Spleen (tissue), 11 donors: ENCODE measurements around the gene PCSK7. TPM values are rescaled to one million over a fixed set of nuclear protein-coding genes. Genes with fewer than 3 reads are reported as not detected.

Source experiments
- DNase-seq: peaks from one replicate; pipeline ENCODE4 v3.0.0-alpha.2; 2020
- H3K27ac ChIP-seq, 8 donors: fragments of 200-600 bp; sonication (generic) in 7 of 8; 1 replicate in 4 of 8; 2 replicates in 4 of 8; pipeline versions ENCODE4 v1.5.0 to v1.8.0; 2016 to 2021; ENCODE audit warnings: inconsistent platforms in 4 of 8, mild to moderate bottlenecking in 4 of 8, moderate library complexity in 1 of 8
- H3K27me3 ChIP-seq, 7 donors: fragments of 200-600 bp; sonication (generic) in 6 of 7; replicated peaks in 1 of 7; 1 replicate in 4 of 7; 2 replicates in 3 of 7; pipeline versions ENCODE4 v1.5.0 to v1.8.0; 2016 to 2021; ENCODE audit warnings: inconsistent platforms in 3 of 7, mild to moderate bottlenecking in 1 of 7
- H3K36me3 ChIP-seq, 6 donors: fragments of 200-600 bp; sonication (generic) in 5 of 6; 1 replicate in 4 of 6; 2 replicates in 2 of 6; pipeline versions ENCODE4 v1.5.0 to v1.8.0; 2016 to 2021; ENCODE audit warnings: inconsistent platforms in 2 of 6
- H3K4me1 ChIP-seq, 6 donors: fragments of 200-600 bp; sonication (generic) in 5 of 6; 1 replicate in 3 of 6; 2 replicates in 3 of 6; pipeline versions ENCODE4 v1.5.0 to v1.8.0; 2016 to 2021; ENCODE audit warnings: inconsistent platforms in 3 of 6
- H3K4me3 ChIP-seq, 8 donors: fragments of 200-600 bp; sonication (generic) in 7 of 8; 1 replicate in 4 of 8; 2 replicates in 4 of 8; pipeline versions ENCODE4 v1.5.0 to v1.8.0; 2016 to 2021; ENCODE audit warnings: inconsistent platforms in 4 of 8, mild to moderate bottlenecking in 4 of 8, moderate library complexity in 2 of 8
- H3K9me3 ChIP-seq, 8 donors: fragments of 200-600 bp; sonication (generic) in 7 of 8; 1 replicate in 4 of 8; 2 replicates in 4 of 8; pipeline versions ENCODE4 v1.5.0 to v1.8.0; 2016 to 2021; ENCODE audit warnings: inconsistent platforms in 4 of 8
- POLR2A ChIP-seq, 3 donors: fragments of 450-650 bp; IDR thresholded peaks; one replicate each; pipeline ENCODE4 v1.5.1; 2017; ENCODE audit warnings: antibody characterized with exemption in 3 of 3, mild to moderate bottlenecking in 1 of 3
- POLR2AphosphoS5 ChIP-seq, 3 donors: sonication (generic); formaldehyde crosslinking; IDR thresholded peaks; one replicate each; pipeline ENCODE4 v1.5.1; 2017; ENCODE audit warnings: antibody characterized with exemption in 3 of 3
- WGBS, 5 donors: extraction: QIAGEN DNeasy Blood & Tissue Kit in 3 of 5; methylation state at CpG; one replicate each; pipeline versions ENCODE4 v1.1.5 to v1.1.7; 2013 to 2018; 5-methylcytosine and 5-hydroxymethylcytosine counted together
- intact Hi-C: fragments of 100-400 bp; cut with DNase I; formaldehyde crosslinking; loops from one replicate; pipeline ENCODE4 v1.15.0; 2023; ENCODE audit warnings: low total_unique reads
- polyA plus RNA-seq, 3 donors: library from polyadenylated mRNA; stranded (reverse); fragments of 200-250 nt; gene quantifications; one replicate each; pipeline ENCODE4 v1.2.1, GENCODE V29; 2013
- total RNA-seq, 7 donors: library from RNA; depleted of rRNA in 3 of 7; stranded (reverse); fragments of >200 nt in 3 of 7; fragmentation: NEBNext Ultra II Directional in 4 of 7; extraction: Animal tissue kit (Norgen Biotek cat#: 25700) in 4 of 7; gene quantifications; one replicate each; pipeline versions ENCODE4 v1.1.0 to v1.2.1, GENCODE V29; 2016 to 2021
- TF ChIP-seq, protein P1 (sequence below), 11 experiments: fragments of 200-600 bp in 7 of 11; fragments of 450-650 bp in 4 of 11; sonication (generic) in 4 of 11; IDR thresholded peaks in 8 of 11; conservative IDR thresholded peaks in 3 of 11; 1 replicate in 7 of 11; 2 replicates in 4 of 11; pipeline versions ENCODE4 v1.4.0 to v1.8.0; 2016 to 2021; ENCODE audit warnings: antibody characterized with exemption in 11 of 11, inconsistent platforms in 4 of 11, mild to moderate bottlenecking in 1 of 11
- donor health status: healthy with polysubstance abuse.
- donor health status: DM: no; HTN: no; CAD: no; lungs with moderate emphysema.
- donor health status: DM: no; HTN: no; CAD: no.
- donor health status: Bipolar disorder and iron deficiency.
- donor health status: healthy.
- donor health status: DM: no; HTN: no; CAD: no.
- donor health status: DM: yes; HTN: yes; CAD: no.

PCSK7 gene
- total and polyA plus RNA-seq, 10 donors, result 27.3 to 152 (median 97.3) TPM

DNA sequence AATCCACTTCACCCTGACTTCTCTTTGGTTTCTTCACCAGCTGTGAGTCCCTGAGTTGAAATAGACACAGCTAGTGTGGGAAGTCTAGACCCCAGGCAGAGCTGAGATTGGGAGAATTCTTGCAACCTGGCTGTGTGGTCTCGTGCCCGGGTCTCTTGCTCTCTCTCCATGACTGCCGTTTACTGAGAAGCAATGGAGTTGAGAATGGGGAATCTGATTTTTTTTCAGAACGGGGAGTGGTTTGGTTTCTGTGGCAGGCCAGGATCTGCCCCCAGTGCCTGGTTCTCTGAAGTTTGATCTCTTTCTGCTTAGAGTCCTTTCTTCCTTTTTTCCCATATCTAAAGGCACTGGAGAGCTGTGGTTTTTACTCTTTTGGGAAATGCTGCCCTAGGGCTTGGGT, 51.9 kb downstream of the PCSK7 start:
- 18 to 31% (median 20%) methylated on average over 4 of the region's 4 CpGs for WGBS, 5 donors
- no peak for DNase-seq
- Histone ChIP-seq H3K4me1 (peaks cover 19 to 50% (median 35%) of the 10 kb centered on the region in 6 donors), H3K36me3 (peaks cover 0 to 35% (median 23%) of the 10 kb centered on the region in 6 donors), H3K27me3 (no peaks in the 10 kb centered on the region), H3K27ac (peak overlapping the region in 7 of 8 donors; percentile 86 to 97 (median 95)), H3K9me3 (no peaks in the 10 kb centered on the region), H3K4me3 (peak overlapping the region; percentile 81 to 93 (median 86))
- intact Hi-C loops, result no loop called here
- no peak for TF ChIP-seq POLR2AphosphoS5 (IDR thresholded peaks at IDR 0.05)
- TF ChIP-seq, protein P1, sequence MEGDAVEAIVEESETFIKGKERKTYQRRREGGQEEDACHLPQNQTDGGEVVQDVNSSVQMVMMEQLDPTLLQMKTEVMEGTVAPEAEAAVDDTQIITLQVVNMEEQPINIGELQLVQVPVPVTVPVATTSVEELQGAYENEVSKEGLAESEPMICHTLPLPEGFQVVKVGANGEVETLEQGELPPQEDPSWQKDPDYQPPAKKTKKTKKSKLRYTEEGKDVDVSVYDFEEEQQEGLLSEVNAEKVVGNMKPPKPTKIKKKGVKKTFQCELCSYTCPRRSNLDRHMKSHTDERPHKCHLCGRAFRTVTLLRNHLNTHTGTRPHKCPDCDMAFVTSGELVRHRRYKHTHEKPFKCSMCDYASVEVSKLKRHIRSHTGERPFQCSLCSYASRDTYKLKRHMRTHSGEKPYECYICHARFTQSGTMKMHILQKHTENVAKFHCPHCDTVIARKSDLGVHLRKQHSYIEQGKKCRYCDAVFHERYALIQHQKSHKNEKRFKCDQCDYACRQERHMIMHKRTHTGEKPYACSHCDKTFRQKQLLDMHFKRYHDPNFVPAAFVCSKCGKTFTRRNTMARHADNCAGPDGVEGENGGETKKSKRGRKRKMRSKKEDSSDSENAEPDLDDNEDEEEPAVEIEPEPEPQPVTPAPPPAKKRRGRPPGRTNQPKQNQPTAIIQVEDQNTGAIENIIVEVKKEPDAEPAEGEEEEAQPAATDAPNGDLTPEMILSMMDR (IDR thresholded peaks at IDR 0.05 in 8 of 11, conservative IDR thresholded peaks at IDR 0.05 in 3 of 11), result no peak
- no peak for TF ChIP-seq POLR2A (IDR thresholded peaks at IDR 0.05)

DNA sequence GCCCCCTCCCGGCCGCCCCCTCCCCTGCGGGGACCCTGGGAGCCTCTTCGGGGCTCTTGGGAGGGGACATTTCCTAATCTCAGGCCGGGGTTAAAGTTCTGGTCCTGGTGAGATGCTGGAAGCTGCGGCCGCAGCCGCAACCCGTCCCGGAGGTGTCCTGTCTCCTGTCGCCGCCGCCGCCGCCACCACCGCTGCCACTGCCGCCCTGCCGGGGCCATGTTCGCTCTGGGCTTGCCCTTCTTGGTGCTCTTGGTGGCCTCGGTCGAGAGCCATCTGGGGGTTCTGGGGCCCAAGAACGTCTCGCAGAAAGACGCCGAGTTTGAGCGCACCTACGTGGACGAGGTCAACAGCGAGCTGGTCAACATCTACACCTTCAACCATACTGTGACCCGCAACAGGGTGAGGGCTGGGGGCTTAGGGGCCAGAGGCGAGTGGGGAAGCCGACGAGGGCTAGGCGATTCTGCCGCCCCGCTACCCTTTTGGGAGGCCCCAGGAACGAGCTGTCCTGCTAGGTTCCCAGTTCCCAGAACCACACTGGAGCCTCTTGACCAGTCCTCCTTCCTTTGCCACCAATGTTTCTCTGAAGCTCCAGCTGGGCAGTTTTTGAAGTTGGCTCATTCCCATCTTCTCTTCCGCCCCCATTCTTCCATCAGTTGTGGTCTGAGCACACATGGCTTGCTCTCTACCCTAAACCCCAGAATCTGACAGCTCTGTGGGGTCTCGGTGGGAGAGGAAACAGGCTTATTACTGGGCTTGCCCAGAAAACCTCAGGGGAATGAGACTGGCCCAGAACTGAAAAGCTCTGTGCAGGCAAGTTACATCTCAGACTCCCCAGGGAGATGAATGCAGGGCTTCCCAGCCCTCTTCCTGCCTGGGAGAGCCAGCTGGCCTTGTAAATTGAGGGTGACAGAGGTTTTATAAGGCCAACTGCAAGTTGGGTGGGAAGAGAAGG, 52.5 kb downstream of the PCSK7 start:
- Histone ChIP-seq H3K27ac (peak overlapping the region; percentile 86 to 97 (median 94)), H3K4me3 (peak overlapping the region; percentile 81 to 93 (median 86)), H3K27me3 (no peaks in the 10 kb centered on the region), H3K9me3 (no peaks in the 10 kb centered on the region), H3K4me1 (peaks cover 19 to 43% (median 35%) of the 10 kb centered on the region in 6 donors), H3K36me3 (peaks cover 0 to 29% (median 21%) of the 10 kb centered on the region in 6 donors)
- TF ChIP-seq POLR2AphosphoS5 (IDR thresholded peaks at IDR 0.05), result peak in 1 of 3 donors; percentile 14
- TF ChIP-seq, protein P1 (IDR thresholded peaks at IDR 0.05 in 8 of 11, conservative IDR thresholded peaks at IDR 0.05 in 3 of 11), result no peak
- peak; percentile 92 for DNase-seq
- WGBS, 5 donors, result 1 to 7% (median 2%) methylated on average over 13 to 39 of the region's 39 CpGs
- intact Hi-C loops, result no loop called here

DNA sequence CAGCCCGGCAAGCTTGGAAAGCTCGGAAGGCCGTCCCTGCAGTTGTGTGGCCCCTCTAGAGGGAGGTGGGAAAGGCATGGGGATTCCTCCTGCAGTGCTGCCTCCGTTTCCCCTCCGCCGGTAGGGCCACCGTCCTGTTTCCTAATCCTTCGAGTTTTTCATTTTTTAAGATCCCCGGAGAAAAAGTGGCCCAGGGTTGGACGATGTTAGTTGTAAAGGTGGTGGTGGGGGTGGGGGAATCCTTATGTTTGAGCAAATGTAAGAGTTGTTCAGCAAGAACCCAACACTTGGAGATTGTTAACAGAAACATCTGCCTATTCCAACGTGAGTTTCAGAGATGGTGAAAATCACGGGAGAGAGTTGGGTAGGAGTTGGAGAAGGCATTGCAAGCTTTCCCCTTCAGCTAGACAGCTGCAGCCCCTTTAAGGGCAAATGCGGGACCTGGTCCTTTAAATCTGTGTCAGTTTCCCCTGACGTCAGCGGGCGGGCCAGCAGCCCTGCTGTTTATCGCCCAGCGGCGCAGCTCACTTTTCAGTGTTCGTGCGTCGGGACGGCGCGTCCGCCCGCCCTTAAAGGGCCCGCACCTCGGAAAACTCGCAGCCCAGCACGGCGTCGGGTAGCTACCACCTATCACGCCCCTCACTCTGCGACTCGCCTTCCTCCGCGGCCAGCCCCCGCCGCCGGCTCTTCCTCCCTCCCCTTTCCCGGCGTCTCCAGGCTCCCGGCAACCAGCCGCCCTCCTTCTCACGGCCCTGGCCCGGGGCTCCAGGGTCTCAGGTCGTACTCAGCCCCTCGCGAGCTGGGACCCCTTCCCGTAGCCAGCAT, 53.5 kb downstream of the PCSK7 start, which contains the start of gene SIDT2:
Gene SIDT2 (plus strand): TSS at position 534 of the 825 bp plus-strand sequence. CDS start 521 bp downstream, outside the sequence.
- H3K36me3 ChIP-seq, result peaks cover 0 to 20% (median 12%) of the 10 kb centered on the region in 6 donors
- 2 to 4% (median 2%) methylated on average over 30 to 51 of the region's 51 CpGs for WGBS, 5 donors
- H3K9me3 ChIP-seq, result no peaks in the 10 kb centered on the region
- intact Hi-C loops, result no loop called here
- peak within 1 kb of the TSS; percentile 81 to 93 (median 86) for H3K4me3 ChIP-seq
- peak within 1 kb of the TSS; percentile 86 to 97 (median 94) for H3K27ac ChIP-seq
- peak; percentile 99 for DNase-seq
- no peaks in the 10 kb centered on the region for H3K27me3 ChIP-seq
- TF ChIP-seq POLR2A (IDR thresholded peaks at IDR 0.05), result peak; percentile 60 to 93 (median 61)
- TF ChIP-seq, protein P1 (IDR thresholded peaks at IDR 0.05 in 8 of 11, conservative IDR thresholded peaks at IDR 0.05 in 3 of 11), result peak in 5 of 11 experiments; percentile 7 to 42 (median 20)
- TF ChIP-seq POLR2AphosphoS5 (IDR thresholded peaks at IDR 0.05), result peak; percentile 98 to 99 (median 98)
- peaks cover 19 to 47% (median 35%) of the 10 kb centered on the region in 6 donors for H3K4me1 ChIP-seq
